Spleen (tissue), 7 donors: Measurements from ENCODE around the gene PIGW.

Source experiments
- POLR2A ChIP-seq, 3 donors: fragments of 450-650 bp; IDR thresholded peaks; one replicate each; pipeline ENCODE4 v1.5.1; 2017; ENCODE audit warnings: antibody characterized with exemption in 3 of 3, mild to moderate bottlenecking in 1 of 3
- POLR2AphosphoS5 ChIP-seq, 3 donors: sonication (generic); formaldehyde crosslinking; IDR thresholded peaks; one replicate each; pipeline ENCODE4 v1.5.1; 2017; ENCODE audit warnings: antibody characterized with exemption in 3 of 3
- TF ChIP-seq, protein P1 (sequence below), 11 experiments: fragments of 200-600 bp in 7 of 11; fragments of 450-650 bp in 4 of 11; sonication (generic) in 4 of 11; IDR thresholded peaks in 8 of 11; conservative IDR thresholded peaks in 3 of 11; 1 replicate in 7 of 11; 2 replicates in 4 of 11; pipeline versions ENCODE4 v1.4.0 to v1.8.0; 2016 to 2021; ENCODE audit warnings: antibody characterized with exemption in 11 of 11, inconsistent platforms in 4 of 11, mild to moderate bottlenecking in 1 of 11
- donor health status: DM: no; HTN: no; CAD: no; lungs with moderate emphysema.
- donor health status: DM: no; HTN: no; CAD: no.
- donor health status: DM: no; HTN: no; CAD: no.

DNA sequence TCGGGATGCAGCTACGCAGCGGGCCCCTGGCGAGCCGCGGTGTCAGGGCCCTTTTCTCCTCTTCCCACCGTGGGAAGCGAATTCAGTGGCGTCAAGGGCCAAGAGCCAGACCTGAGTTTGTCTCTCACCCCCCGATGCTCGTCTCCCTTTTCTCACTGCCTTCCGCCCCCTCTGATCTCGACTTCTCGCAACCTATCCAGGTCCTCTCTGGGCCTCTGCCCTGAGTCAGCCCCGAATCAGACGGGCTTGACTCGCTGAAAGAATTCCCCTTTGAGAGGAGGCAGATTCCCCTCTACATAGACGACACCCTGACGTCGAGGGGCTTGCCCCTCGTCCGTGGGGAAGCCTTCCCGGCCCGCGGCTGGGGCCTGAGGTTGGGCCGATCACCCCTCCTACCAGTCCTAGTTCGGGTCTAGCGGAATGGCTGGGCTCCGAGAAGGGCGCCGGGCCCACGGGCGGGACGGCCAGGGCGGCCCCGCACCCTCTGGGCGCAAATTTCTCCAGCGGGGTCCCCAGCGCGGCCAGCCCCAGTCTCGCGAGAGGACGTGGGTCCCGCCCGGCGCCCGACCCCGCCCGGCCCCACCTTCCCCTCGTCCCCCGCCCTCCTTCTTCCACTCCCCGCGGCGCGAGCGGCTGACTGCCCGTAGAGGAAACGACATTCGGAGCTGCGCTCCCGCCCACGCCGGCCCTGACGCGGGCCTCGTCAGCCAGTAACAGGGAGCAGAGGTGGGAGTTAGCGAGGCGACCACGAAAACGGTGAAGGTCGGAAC is 9.7 kb downstream of the PIGW start, which contains the start of gene GGNBP2:
- TF ChIP-seq, protein P1, sequence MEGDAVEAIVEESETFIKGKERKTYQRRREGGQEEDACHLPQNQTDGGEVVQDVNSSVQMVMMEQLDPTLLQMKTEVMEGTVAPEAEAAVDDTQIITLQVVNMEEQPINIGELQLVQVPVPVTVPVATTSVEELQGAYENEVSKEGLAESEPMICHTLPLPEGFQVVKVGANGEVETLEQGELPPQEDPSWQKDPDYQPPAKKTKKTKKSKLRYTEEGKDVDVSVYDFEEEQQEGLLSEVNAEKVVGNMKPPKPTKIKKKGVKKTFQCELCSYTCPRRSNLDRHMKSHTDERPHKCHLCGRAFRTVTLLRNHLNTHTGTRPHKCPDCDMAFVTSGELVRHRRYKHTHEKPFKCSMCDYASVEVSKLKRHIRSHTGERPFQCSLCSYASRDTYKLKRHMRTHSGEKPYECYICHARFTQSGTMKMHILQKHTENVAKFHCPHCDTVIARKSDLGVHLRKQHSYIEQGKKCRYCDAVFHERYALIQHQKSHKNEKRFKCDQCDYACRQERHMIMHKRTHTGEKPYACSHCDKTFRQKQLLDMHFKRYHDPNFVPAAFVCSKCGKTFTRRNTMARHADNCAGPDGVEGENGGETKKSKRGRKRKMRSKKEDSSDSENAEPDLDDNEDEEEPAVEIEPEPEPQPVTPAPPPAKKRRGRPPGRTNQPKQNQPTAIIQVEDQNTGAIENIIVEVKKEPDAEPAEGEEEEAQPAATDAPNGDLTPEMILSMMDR (IDR thresholded peaks at IDR 0.05 in 8 of 11, conservative IDR thresholded peaks at IDR 0.05 in 3 of 11), result peak in 2 of 11 experiments; percentile 25 to 28
- peak in 2 of 3 donors; percentile 88 to 94 for TF ChIP-seq POLR2A (IDR thresholded peaks at IDR 0.05)
- TF ChIP-seq POLR2AphosphoS5 (IDR thresholded peaks at IDR 0.05), result peak; percentile 99
